H9 (cell line): ENCODE results near the gene IGFLR1. TPM values are rescaled to one million over a fixed set of nuclear protein-coding genes. Genes with fewer than 3 reads are reported as not detected.

ENCODE experiments used
- DNase-seq: peaks from one replicate; pipeline ENCODE4 v3.0.0-alpha.2; 2017
- H2AFZ ChIP-seq: one replicate; pipeline ENCODE4 v1.6.1; 2013; ENCODE audit warnings: mild to moderate bottlenecking, low read length, control low read depth, moderate library complexity
- H2AK5ac ChIP-seq: 2 replicates; pipeline ENCODE4 v1.6.1; 2013; ENCODE audit warnings: low read length, control low read depth, mixed read lengths; ENCODE audit not compliant: insufficient read length
- H2BK120ac ChIP-seq: one replicate; pipeline ENCODE4 v1.6.1; 2013; ENCODE audit warnings: low read depth, mild to moderate bottlenecking, low read length, control low read depth, inconsistent platforms; ENCODE audit not compliant: poor library complexity, severe bottlenecking
- H2BK12ac ChIP-seq: 2 replicates; pipeline ENCODE4 v1.6.1; 2013; ENCODE audit warnings: low read length, control low read depth, mixed read lengths, low read depth; ENCODE audit not compliant: insufficient read length
- H2BK15ac ChIP-seq: 2 replicates; pipeline ENCODE4 v1.6.1; 2013; ENCODE audit warnings: low read depth, low read length, control low read depth
- H2BK20ac ChIP-seq: one replicate; pipeline ENCODE4 v1.6.1; 2013; ENCODE audit warnings: low read depth, mild to moderate bottlenecking, low read length, control low read depth, inconsistent platforms; ENCODE audit not compliant: poor library complexity, severe bottlenecking
- H2BK5ac ChIP-seq: 2 replicates; pipeline ENCODE4 v1.6.1; 2013; ENCODE audit warnings: low read length, control low read depth, mixed read lengths; ENCODE audit not compliant: insufficient read length
- H3K14ac ChIP-seq: 2 replicates; pipeline ENCODE4 v1.6.1; 2013; ENCODE audit warnings: low read length, control low read depth; ENCODE audit not compliant: insufficient read depth
- H3K18ac ChIP-seq: 2 replicates; pipeline ENCODE4 v1.6.1; 2013; ENCODE audit warnings: low read depth, mild to moderate bottlenecking, mixed read lengths, low read length, control low read depth; ENCODE audit not compliant: insufficient read length
- H3K23ac ChIP-seq: 2 replicates; pipeline ENCODE4 v1.6.1; 2013; ENCODE audit warnings: low read length, control low read depth, mixed read lengths, low read depth; ENCODE audit not compliant: insufficient read length
- H3K23me2 ChIP-seq: 2 replicates; pipeline ENCODE4 v1.6.1; 2013; ENCODE audit warnings: low read depth, mild to moderate bottlenecking, mixed read lengths, low read length, control low read depth; ENCODE audit not compliant: insufficient read length, poor library complexity, severe bottlenecking
- H3K27ac ChIP-seq: 2 replicates; pipeline ENCODE4 v1.5.1; 2013; ENCODE audit warnings: low read length, control low read depth, mixed read lengths, low read depth; ENCODE audit not compliant: insufficient read length
- H3K27me3 ChIP-seq: 2 replicates; pipeline ENCODE4 v1.6.1; 2013; ENCODE audit warnings: low read length, control low read depth, inconsistent platforms; ENCODE audit not compliant: insufficient read depth
- H3K4ac ChIP-seq: 2 replicates; pipeline ENCODE4 v1.6.1; 2013; ENCODE audit warnings: low read depth, mild to moderate bottlenecking, control low read depth, inconsistent platforms, low read length, moderate library complexity
- H3K4me1 ChIP-seq: 2 replicates; pipeline ENCODE4 v1.6.1; 2013; ENCODE audit warnings: low read length, control low read depth, inconsistent platforms; ENCODE audit not compliant: insufficient read depth
- H3K4me2 ChIP-seq: 2 replicates; pipeline ENCODE4 v1.6.1; 2013; ENCODE audit warnings: low read length, control low read depth, mixed read lengths; ENCODE audit not compliant: insufficient read length, insufficient read depth
- H3K56ac ChIP-seq: 2 replicates; pipeline ENCODE4 v1.6.1; 2013; ENCODE audit warnings: low read depth, mild to moderate bottlenecking, mixed read lengths, low read length, control low read depth; ENCODE audit not compliant: insufficient read length
- H3K79me1 ChIP-seq: 2 replicates; pipeline ENCODE4 v1.6.1; 2013; ENCODE audit warnings: low read depth, mild to moderate bottlenecking, moderate library complexity, low read length, control low read depth, inconsistent platforms; ENCODE audit not compliant: insufficient read depth, poor library complexity, severe bottlenecking
- H3K79me2 ChIP-seq: 2 replicates; pipeline ENCODE4 v1.6.1; 2013; ENCODE audit warnings: low read length, control low read depth, inconsistent platforms; ENCODE audit not compliant: insufficient read depth
- H3K9ac ChIP-seq: 2 replicates; pipeline ENCODE4 v1.6.1; 2013; ENCODE audit warnings: low read length, control low read depth, mixed read lengths; ENCODE audit not compliant: insufficient read length; ENCODE audit errors: extremely low read depth
- H3K9me3 ChIP-seq: one replicate; pipeline ENCODE4 v1.6.1; 2013; ENCODE audit warnings: low read depth, low read length, inconsistent platforms; ENCODE audit not compliant: control insufficient read depth
- H3T11ph ChIP-seq: one replicate; pipeline ENCODE4 v1.6.1; 2013; ENCODE audit warnings: mild to moderate bottlenecking, low read length, control low read depth, inconsistent platforms
- H4K20me1 ChIP-seq: one replicate; pipeline ENCODE4 v1.6.1; 2013; ENCODE audit not compliant: control insufficient read depth, insufficient read length, insufficient read depth
- H4K5ac ChIP-seq: 2 replicates; pipeline ENCODE4 v1.6.1; 2013; ENCODE audit warnings: low read depth, mild to moderate bottlenecking, mixed read lengths, low read length, control low read depth; ENCODE audit not compliant: insufficient read length
- H4K8ac ChIP-seq: replicated peaks from 2 replicates; pipeline ENCODE4 v1.6.1; 2013; ENCODE audit warnings: low read length, control low read depth, mixed read lengths, low read depth; ENCODE audit not compliant: insufficient read length
- H4K91ac ChIP-seq: 2 replicates; pipeline ENCODE4 v1.6.1; 2013; ENCODE audit warnings: low read depth, mild to moderate bottlenecking, moderate library complexity, mixed read lengths, low read length, control low read depth; ENCODE audit not compliant: insufficient read length
- H3K27ac Mint-ChIP-seq, 3 experiments: 2 replicates in 2 of 3; 3 replicates in 1 of 3; pipeline ENCODE4 v1.8.0; 2020 to 2021; ENCODE audit warnings: mixed read lengths in 3 of 3, mild to moderate bottlenecking in 1 of 3, moderate library complexity in 1 of 3
- H3K27me3 Mint-ChIP-seq: 2 replicates; pipeline ENCODE4 v1.8.0; 2021; ENCODE audit warnings: low read depth, mild to moderate bottlenecking, moderate library complexity, mixed read lengths
- H3K36me3 Mint-ChIP-seq, 3 experiments: 2 replicates in 2 of 3; 3 replicates in 1 of 3; pipeline ENCODE4 v1.8.0; 2020 to 2021; ENCODE audit warnings: low read depth in 3 of 3, mixed read lengths in 3 of 3; ENCODE audit not compliant: insufficient read depth in 1 of 3
- H3K4me1 Mint-ChIP-seq, 2 experiments: 2 replicates each; pipeline ENCODE4 v1.8.0; 2020; ENCODE audit warnings: mixed read lengths in 2 of 2
- H3K4me3 Mint-ChIP-seq, 2 experiments: 2 replicates in 1 of 2; 3 replicates in 1 of 2; pipeline ENCODE4 v1.8.0; 2020 to 2021; ENCODE audit warnings: mild to moderate bottlenecking in 2 of 2, mixed read lengths in 2 of 2, moderate library complexity in 1 of 2
- H3K9me3 Mint-ChIP-seq, 2 experiments: 2 replicates in 1 of 2; 3 replicates in 1 of 2; pipeline ENCODE4 v1.8.0; 2020; ENCODE audit warnings: mild to moderate bottlenecking in 2 of 2, mixed read lengths in 2 of 2, moderate library complexity in 1 of 2
- WGBS: extraction: QIAGEN DNeasy Blood & Tissue Kit; methylation state at CpG from one replicate; pipeline ENCODE4 v1.1.7; 2013; ENCODE audit warnings: missing lambda C conversion rate, low lambda C conversion rate, mixed read lengths; ENCODE audit not compliant: insufficient read length; ENCODE audit errors: extremely low coverage; 5-methylcytosine and 5-hydroxymethylcytosine counted together
- total RNA-seq: library from RNA; stranded (reverse); gene quantifications from 2 replicates; pipeline ENCODE4 v1.2.1, GENCODE V29; 2021
- TF ChIP-seq, protein P1 (sequence below): fragments of 200-600 bp; sonication (generic); conservative IDR thresholded peaks from 3 replicates; pipeline ENCODE4 v1.8.0; 2021; ENCODE audit warnings: antibody characterized with exemption, mild to moderate bottlenecking

IGFLR1 gene
- total RNA-seq, 1 experiment from 2014 or later, result 2.9 TPM

DNA sequence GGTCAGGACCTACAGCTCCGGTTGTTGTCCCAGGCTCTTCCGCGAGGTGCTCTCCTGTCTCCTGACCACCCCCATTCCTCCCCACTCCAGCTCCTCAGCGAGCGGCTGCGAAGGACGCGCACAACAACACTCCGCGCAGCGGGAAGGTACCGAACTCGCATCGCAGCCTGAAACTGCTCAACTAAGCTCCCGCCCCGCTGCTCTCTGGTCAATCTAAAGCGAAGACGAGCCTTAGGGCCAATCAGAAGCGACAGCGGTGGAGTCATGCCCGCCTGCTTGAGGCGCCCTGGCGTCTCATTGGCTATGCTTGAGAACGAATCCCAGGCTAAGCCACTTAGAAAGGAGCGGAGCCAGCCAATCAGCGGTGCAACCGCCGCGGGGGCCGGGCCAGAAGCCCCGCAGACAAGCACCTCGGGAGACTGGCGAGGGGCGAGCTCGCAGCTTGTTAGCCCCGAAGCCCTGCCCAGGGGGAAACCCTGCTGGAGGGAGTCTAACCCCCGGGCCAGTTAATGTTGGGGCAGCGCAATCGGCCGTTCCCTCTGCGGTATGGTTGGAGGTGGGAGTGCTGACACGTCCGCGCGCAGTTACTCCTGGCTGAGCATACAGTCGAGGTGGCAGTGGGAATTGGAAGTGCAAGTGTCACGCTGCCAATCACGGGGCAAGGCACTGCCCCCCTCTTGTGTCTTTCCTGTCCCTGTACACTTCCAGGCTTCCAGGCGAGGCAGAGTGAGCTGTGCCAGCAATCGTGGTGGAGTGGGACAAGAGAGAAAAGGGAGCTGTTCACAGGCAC, 39.8 kb downstream of the IGFLR1 start:
- Histone ChIP-seq H3K18ac (no peak overlapping the region), H2AFZ (no peak overlapping the region), H3K27ac (no peak overlapping the region), H3K4ac (no peak overlapping the region), H3K23me2 (peaks cover 4% of the 10 kb centered on the region), H3T11ph (no peak overlapping the region), H3K79me1 (no peaks in the 10 kb centered on the region), H3K4me2 (peak overlapping the region; percentile 46), H4K8ac (no peak overlapping the region), H2BK5ac (no peak overlapping the region), H3K14ac (peak overlapping the region; percentile 84; the same call in 1 of the 2 replicates), H2BK12ac (no peak overlapping the region), H3K9ac (peak overlapping the region; percentile 46), H3K4me1 (no peaks in the 10 kb centered on the region), H2BK15ac (no peak overlapping the region), H2AK5ac (no peak overlapping the region), H2BK20ac (no peak overlapping the region), H4K91ac (no peak overlapping the region), H4K20me1 (no peaks in the 10 kb centered on the region), H3K9me3 (no peaks in the 10 kb centered on the region), H4K5ac (no peak overlapping the region), H3K79me2 (no peaks in the 10 kb centered on the region), H3K27me3 (no peaks in the 10 kb centered on the region), H3K56ac (no peak overlapping the region), H3K23ac (no peak overlapping the region), H2BK120ac (no peak overlapping the region)
- TF ChIP-seq, protein P1, sequence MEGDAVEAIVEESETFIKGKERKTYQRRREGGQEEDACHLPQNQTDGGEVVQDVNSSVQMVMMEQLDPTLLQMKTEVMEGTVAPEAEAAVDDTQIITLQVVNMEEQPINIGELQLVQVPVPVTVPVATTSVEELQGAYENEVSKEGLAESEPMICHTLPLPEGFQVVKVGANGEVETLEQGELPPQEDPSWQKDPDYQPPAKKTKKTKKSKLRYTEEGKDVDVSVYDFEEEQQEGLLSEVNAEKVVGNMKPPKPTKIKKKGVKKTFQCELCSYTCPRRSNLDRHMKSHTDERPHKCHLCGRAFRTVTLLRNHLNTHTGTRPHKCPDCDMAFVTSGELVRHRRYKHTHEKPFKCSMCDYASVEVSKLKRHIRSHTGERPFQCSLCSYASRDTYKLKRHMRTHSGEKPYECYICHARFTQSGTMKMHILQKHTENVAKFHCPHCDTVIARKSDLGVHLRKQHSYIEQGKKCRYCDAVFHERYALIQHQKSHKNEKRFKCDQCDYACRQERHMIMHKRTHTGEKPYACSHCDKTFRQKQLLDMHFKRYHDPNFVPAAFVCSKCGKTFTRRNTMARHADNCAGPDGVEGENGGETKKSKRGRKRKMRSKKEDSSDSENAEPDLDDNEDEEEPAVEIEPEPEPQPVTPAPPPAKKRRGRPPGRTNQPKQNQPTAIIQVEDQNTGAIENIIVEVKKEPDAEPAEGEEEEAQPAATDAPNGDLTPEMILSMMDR, result 0 out of 3 replicates have a peak, but pooled peaks have one; percentile 3
- H3K4me1 Mint-ChIP-seq, result peaks cover 3 to 7% of the 10 kb centered on the region in 2 experiments
- whole genome bisulfite sequencing, result no CpG with 5 or more reads among the region's 50 CpGs
- peaks cover 40% of the 10 kb centered on the region for H3K27me3 Mint-ChIP-seq
- H3K4me3 Mint-ChIP-seq, result peak overlapping the region; percentile 70 to 95
- peak overlapping the region; percentile 14 to 97 (median 95); a peak in 5 of 7 replicates for H3K27ac Mint-ChIP-seq
- H3K36me3 Mint-ChIP-seq, result no peaks in the 10 kb centered on the region
- peaks cover 0 to 4% of the 10 kb centered on the region in 2 experiments; a peak in 1 of 5 replicates for H3K9me3 Mint-ChIP-seq
- peak; percentile 99 for DNase-seq
